Neutrophil (primary cell): ENCODE results near the gene PPP1R14C.

Source experiments
- H3K27ac ChIP-seq: fragments of 200-600 bp; sonication (generic); 2 replicates; pipeline ENCODE4 v1.5.1; 2016; ENCODE audit warnings: mild to moderate bottlenecking, moderate library complexity
- H3K27me3 ChIP-seq: fragments of 200-600 bp; sonication (generic); 2 replicates; pipeline ENCODE4 v1.6.0; 2016; ENCODE audit warnings: mild to moderate bottlenecking
- H3K36me3 ChIP-seq: fragments of 200-600 bp; sonication (generic); 2 replicates; pipeline ENCODE4 v1.5.1; 2017
- H3K4me1 ChIP-seq, 2 experiments: fragments of 200-600 bp in 1 of 2; sonication (generic) in 1 of 2; 1 replicate in 1 of 2; 2 replicates in 1 of 2; pipeline versions ENCODE4 v1.5.1 to v1.6.1; 2013 to 2016; ENCODE audit warnings: low read depth in 1 of 2, low read length in 1 of 2, mild to moderate bottlenecking in 1 of 2, moderate library complexity in 1 of 2; ENCODE audit not compliant: control insufficient read depth in 1 of 2, insufficient read depth in 1 of 2
- H3K4me3 ChIP-seq, 2 experiments: fragments of 200-600 bp in 1 of 2; sonication (generic) in 1 of 2; 1 replicate in 1 of 2; 2 replicates in 1 of 2; pipeline ENCODE4 v1.5.1; 2013 to 2016; ENCODE audit warnings: low read depth in 1 of 2, low read length in 1 of 2, mild to moderate bottlenecking in 1 of 2, moderate library complexity in 1 of 2
- H3K9me3 ChIP-seq: fragments of 200-600 bp; sonication (generic); 2 replicates; pipeline ENCODE4 v1.5.1; 2016
- CTCF ChIP-seq: fragments of 200-600 bp; sonication (generic); IDR thresholded peaks from 2 replicates; pipeline ENCODE4 v1.5.1; 2016; ENCODE audit warnings: antibody characterized with exemption

Gene PPP1R14C

GRCh38 chr6:150276937-150277742, 134.3 kb downstream of the PPP1R14C start:
- Histone ChIP-seq H3K27me3 (peaks cover 9% of the 10 kb centered on the region), H3K27ac (no peak overlapping the region), H3K4me3 (no peak overlapping the region), H3K4me1 (no peaks in the 10 kb centered on the region), H3K36me3 (no peaks in the 10 kb centered on the region), H3K9me3 (no peaks in the 10 kb centered on the region)
- TF ChIP-seq CTCF = no peak

GRCh38 chr6:150279533-150279932, 136.7 kb downstream of the PPP1R14C start:
- Histone ChIP-seq H3K4me3 (no peak overlapping the region), H3K27me3 (peaks cover 23% of the 10 kb centered on the region), H3K4me1 (no peaks in the 10 kb centered on the region), H3K27ac (no peak overlapping the region), H3K9me3 (no peaks in the 10 kb centered on the region), H3K36me3 (no peaks in the 10 kb centered on the region)
- TF ChIP-seq CTCF = no peak

- no peak for TF ChIP-seq CTCF
- H3K27me3 ChIP-seq = peaks cover 27% of the 10 kb centered on the region
- H3K4me3 ChIP-seq = no peak overlapping the region
- H3K9me3 ChIP-seq = no peaks in the 10 kb centered on the region
- H3K4me1 ChIP-seq = no peaks in the 10 kb centered on the region
- no peak overlapping the region for H3K27ac ChIP-seq
- no peaks in the 10 kb centered on the region for H3K36me3 ChIP-seq
Observed at GRCh38 chr6:150280703-150281102, 137.9 kb downstream of the PPP1R14C start.

- H3K4me3 ChIP-seq = no peak overlapping the region
- H3K9me3 ChIP-seq = no peaks in the 10 kb centered on the region
- no peaks in the 10 kb centered on the region for H3K36me3 ChIP-seq
- TF ChIP-seq CTCF = no peak
- peaks cover 35% of the 10 kb centered on the region for H3K27me3 ChIP-seq
- no peaks in the 10 kb centered on the region for H3K4me1 ChIP-seq
- H3K27ac ChIP-seq = no peak overlapping the region
Observed at GRCh38 chr6:150281767-150282166, 138.9 kb downstream of the PPP1R14C start.

GRCh38 chr6:150282806-150283205, 140.0 kb downstream of the PPP1R14C start:
- no peak overlapping the region for H3K4me3 ChIP-seq
- no peaks in the 10 kb centered on the region for H3K9me3 ChIP-seq
- no peaks in the 10 kb centered on the region for H3K4me1 ChIP-seq
- no peak overlapping the region for H3K27ac ChIP-seq
- H3K27me3 ChIP-seq = peaks cover 35% of the 10 kb centered on the region
- H3K36me3 ChIP-seq = no peaks in the 10 kb centered on the region
- no peak for TF ChIP-seq CTCF
